ENCODE results near the gene KRTAP10-1. TPM values are rescaled to one million over a fixed set of nuclear protein-coding genes. Genes with fewer than 3 reads are reported as not detected.

KRTAP10-1 gene
- total RNA-seq, 1 donor from 2014 or later = not detected

- no peak overlapping the region for H3K4me3 ChIP-seq
- TF ChIP-seq CTCF (IDR thresholded peaks at IDR 0.05; ENCODE audit: borderline replicate concordance) = no peak
- no peak for DNase-seq
- no peak overlapping the region for H3K27ac ChIP-seq (replicated peaks)
- H3K4me1 ChIP-seq = peaks cover 11% of the 10 kb centered on the region
- intact Hi-C loops (cut with micrococcal nuclease) = no loop called here
- H3K9me3 ChIP-seq (replicated peaks) = no peaks in the 10 kb centered on the region
- H3K27me3 ChIP-seq (ENCODE audit: low read depth) = peaks cover 54% of the 10 kb centered on the region
- no peaks in the 10 kb centered on the region for H3K36me3 ChIP-seq
Measured at GRCh38 chr21:44508711-44509445, 31.1 kb downstream of the KRTAP10-1 start.

- no peak overlapping the region for H3K4me3 ChIP-seq
- H3K9me3 ChIP-seq (replicated peaks) = no peaks in the 10 kb centered on the region
- H3K36me3 ChIP-seq = no peaks in the 10 kb centered on the region
- H3K27me3 ChIP-seq (ENCODE audit: low read depth) = peaks cover 54% of the 10 kb centered on the region
- H3K27ac ChIP-seq (replicated peaks) = no peak overlapping the region
- intact Hi-C loops (cut with micrococcal nuclease) = no loop called here
- no peak for TF ChIP-seq CTCF (IDR thresholded peaks at IDR 0.05; ENCODE audit: borderline replicate concordance)
- H3K4me1 ChIP-seq = peaks cover 11% of the 10 kb centered on the region
- no peak for DNase-seq
Measured at GRCh38 chr21:44508426-44508710, 31.6 kb downstream of the KRTAP10-1 start.

- H3K36me3 ChIP-seq = no peaks in the 10 kb centered on the region
- no peak overlapping the region for H3K27ac ChIP-seq (replicated peaks)
- H3K9me3 ChIP-seq (replicated peaks) = no peaks in the 10 kb centered on the region
- intact Hi-C loops (cut with micrococcal nuclease) = no loop called here
- no peak for DNase-seq
- H3K4me3 ChIP-seq = no peak overlapping the region
- H3K4me1 ChIP-seq = peaks cover 11% of the 10 kb centered on the region
- TF ChIP-seq CTCF (IDR thresholded peaks at IDR 0.05; ENCODE audit: borderline replicate concordance) = no peak
- H3K27me3 ChIP-seq (ENCODE audit: low read depth) = peaks cover 54% of the 10 kb centered on the region
Measured at GRCh38 chr21:44507673-44508425, 32.1 kb downstream of the KRTAP10-1 start.

GRCh38 chr21:44506279-44507255, 33.4 kb downstream of the KRTAP10-1 start:
- Histone ChIP-seq H3K4me1 (peaks cover 11% of the 10 kb centered on the region), H3K27ac (replicated peaks) (no peak overlapping the region), H3K4me3 (no peak overlapping the region), H3K9me3 (replicated peaks) (no peaks in the 10 kb centered on the region), H3K27me3 (ENCODE audit: low read depth) (peaks cover 51% of the 10 kb centered on the region), H3K36me3 (no peaks in the 10 kb centered on the region)
- no peak for TF ChIP-seq CTCF (IDR thresholded peaks at IDR 0.05; ENCODE audit: borderline replicate concordance)
- DNase-seq = no peak
- intact Hi-C loops (cut with micrococcal nuclease) = no loop called here

GRCh38 chr21:44505673-44506278, 34.2 kb downstream of the KRTAP10-1 start:
- no peak for DNase-seq
- intact Hi-C loops (cut with micrococcal nuclease) = no loop called here
- peaks cover 44% of the 10 kb centered on the region for H3K27me3 ChIP-seq (ENCODE audit: low read depth)
- H3K4me1 ChIP-seq = peaks cover 11% of the 10 kb centered on the region
- no peak overlapping the region for H3K4me3 ChIP-seq
- no peaks in the 10 kb centered on the region for H3K36me3 ChIP-seq
- no peaks in the 10 kb centered on the region for H3K9me3 ChIP-seq (replicated peaks)
- H3K27ac ChIP-seq (replicated peaks) = no peak overlapping the region
- no peak for TF ChIP-seq CTCF (IDR thresholded peaks at IDR 0.05; ENCODE audit: borderline replicate concordance)
